Keratinocyte (primary cell): ENCODE data around the gene ERBB2. TPM values are rescaled to one million over a fixed set of nuclear protein-coding genes. Genes with fewer than 3 reads are reported as not detected.

Experiments
- DNase-seq: peaks from one replicate; pipeline ENCODE4 v3.0.0-alpha.2; 2011; ENCODE audit warnings: low read depth, missing footprints, low spot score
- FAIRE-seq: peaks from 2 replicates; lab custom pipeline; 2011; peaks lifted over from hg19 to GRCh38; lab: Jason Lieb, UNC
- H2AFZ ChIP-seq: 2 replicates; pipeline ENCODE4 v1.6.0; 2012; ENCODE audit warnings: low read length, control low read depth, inconsistent platforms; ENCODE audit not compliant: control insufficient read depth
- H3K27ac ChIP-seq: 2 replicates; pipeline ENCODE4 v1.5.1; 2011; ENCODE audit warnings: low read length; ENCODE audit not compliant: control insufficient read depth, insufficient read depth
- H3K27me3 ChIP-seq: 3 replicates; pipeline ENCODE4 v1.6.0; 2011; ENCODE audit warnings: low read length; ENCODE audit not compliant: control insufficient read depth, insufficient read depth; ENCODE audit errors: extremely low read depth
- H3K36me3 ChIP-seq, 2 experiments: 2 replicates in 1 of 2; 3 replicates in 1 of 2; pipeline ENCODE4 v1.5.1; 2011; ENCODE audit warnings: low read length in 2 of 2, mild to moderate bottlenecking in 1 of 2; ENCODE audit not compliant: control insufficient read depth in 2 of 2, insufficient read depth in 2 of 2; ENCODE audit errors: extremely low read depth in 1 of 2
- H3K4me1 ChIP-seq: 3 replicates; pipeline ENCODE4 v1.5.1; 2011; ENCODE audit warnings: low read length; ENCODE audit not compliant: control insufficient read depth, insufficient read depth; ENCODE audit errors: extremely low read depth
- H3K4me2 ChIP-seq: 3 replicates; pipeline ENCODE4 v1.6.0; 2011; ENCODE audit warnings: low read depth, low read length; ENCODE audit not compliant: control insufficient read depth, insufficient read depth; ENCODE audit errors: extremely low read depth
- H3K4me3 ChIP-seq, 3 experiments: fragments of 200-600 bp in 1 of 3; sonication (generic) in 1 of 3; 2 replicates in 2 of 3; 3 replicates in 1 of 3; pipeline ENCODE4 v1.5.1; 2011 to 2016; ENCODE audit warnings: low read length in 3 of 3, mild to moderate bottlenecking in 3 of 3, control low read depth in 2 of 3, inconsistent platforms in 1 of 3, low read depth in 1 of 3, mixed read lengths in 1 of 3, mixed run types in 1 of 3, moderate library complexity in 1 of 3; ENCODE audit not compliant: control insufficient read depth in 2 of 3, insufficient read depth in 2 of 3; ENCODE audit errors: extremely low read depth in 1 of 3
- H3K79me2 ChIP-seq: 2 replicates; pipeline ENCODE4 v1.6.0; 2012; ENCODE audit warnings: low read length; ENCODE audit not compliant: control insufficient read depth, insufficient read depth
- H3K9ac ChIP-seq: 3 replicates; pipeline ENCODE4 v1.6.0; 2011; ENCODE audit warnings: low read length; ENCODE audit not compliant: control insufficient read depth, insufficient read depth; ENCODE audit errors: extremely low read depth
- H3K9me1 ChIP-seq: 3 replicates; pipeline ENCODE4 v1.6.0; 2011; ENCODE audit warnings: low read length; ENCODE audit not compliant: control insufficient read depth, insufficient read depth; ENCODE audit errors: extremely low read depth
- H3K9me3 ChIP-seq: 2 replicates; pipeline ENCODE4 v1.5.1; 2012; ENCODE audit warnings: low read depth, low read length; ENCODE audit not compliant: control insufficient read depth
- H4K20me1 ChIP-seq: 3 replicates; pipeline ENCODE4 v1.6.0; 2011; ENCODE audit warnings: low read length; ENCODE audit not compliant: control insufficient read depth, insufficient read depth; ENCODE audit errors: extremely low read depth
- EZH2 ChIP-seq: IDR thresholded peaks from one replicate; pipeline ENCODE4 v1.6.1; 2012; ENCODE audit warnings: inconsistent platforms, mild to moderate bottlenecking, low read length, moderate library complexity
- dilution Hi-C: fragments of 300-500 bp; cut with MboI; formaldehyde crosslinking; loops from one replicate; pipeline ENCODE4 v1.7.0; 2020; ENCODE audit warnings: low sequenced_read_pairs; ENCODE audit not compliant: extremely low pct_ligation_motif_present
- polyA plus RNA-seq, 5 experiments: library from polyadenylated mRNA; depleted of rRNA in 3 of 5; stranded (reverse) in 3 of 5; stranded (forward) in 1 of 5; unstranded in 1 of 5; fragments of >200 nt; gene quantifications; 1 replicate in 1 of 5; 2 replicates in 3 of 5; 3 replicates in 1 of 5; pipeline versions ENCODE4 v1.2.1 to v1.2.3, GENCODE V29; 2011 to 2012; ENCODE audit warnings: missing spikeins in 2 of 5, low read depth in 1 of 5, low replicate concordance in 1 of 5
- TF ChIP-seq, protein P1 (sequence below), 3 experiments: IDR thresholded peaks in 1 of 3; conservative IDR thresholded peaks in 1 of 3; optimal IDR thresholded peaks in 1 of 3; 2 replicates in 2 of 3; 3 replicates in 1 of 3; pipeline versions ENCODE3 to v1.5.1; 2011; ENCODE audit warnings: low read length in 3 of 3, mild to moderate bottlenecking in 3 of 3, moderate library complexity in 2 of 3, control low read depth in 1 of 3, inconsistent platforms in 1 of 3; ENCODE audit not compliant: insufficient read depth in 2 of 3; ENCODE audit errors: extremely low read depth in 1 of 3

ERBB2 gene
- polyA plus RNA-seq, 1 donor (not counting 4 experiments of a cell fraction or from before 2014, with no cell fraction given) = 21.4 TPM

DNA sequence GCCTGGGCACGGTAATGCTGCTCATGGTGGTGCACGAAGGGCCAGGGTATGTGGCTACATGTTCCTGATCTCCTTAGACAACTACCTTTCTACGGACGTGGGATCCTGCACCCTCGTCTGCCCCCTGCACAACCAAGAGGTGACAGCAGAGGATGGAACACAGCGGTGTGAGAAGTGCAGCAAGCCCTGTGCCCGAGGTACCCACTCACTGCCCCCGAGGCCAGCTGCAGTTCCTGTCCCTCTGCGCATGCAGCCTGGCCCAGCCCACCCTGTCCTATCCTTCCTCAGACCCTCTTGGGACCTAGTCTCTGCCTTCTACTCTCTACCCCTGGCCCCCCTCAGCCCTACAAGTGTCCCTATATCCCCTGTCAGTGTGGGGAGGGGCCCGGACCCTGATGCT is 12.0 kb downstream of the ERBB2 start:
- H3K4me2 ChIP-seq = no peak overlapping the region
- dilution Hi-C loops = no loop called here
- H3K9me1 ChIP-seq = no peaks in the 10 kb centered on the region
- no peaks in the 10 kb centered on the region for H3K79me2 ChIP-seq
- H3K36me3 ChIP-seq = peaks cover 19 to 52% of the 10 kb centered on the region in 2 experiments
- H2AFZ ChIP-seq = no peak overlapping the region
- no peaks in the 10 kb centered on the region for H4K20me1 ChIP-seq
- no peak overlapping the region for H3K27ac ChIP-seq
- no peak for DNase-seq
- peaks cover 9% of the 10 kb centered on the region for H3K4me1 ChIP-seq
- no peak overlapping the region for H3K9ac ChIP-seq
- H3K4me3 ChIP-seq = no peak overlapping the region
- TF ChIP-seq, protein P1, sequence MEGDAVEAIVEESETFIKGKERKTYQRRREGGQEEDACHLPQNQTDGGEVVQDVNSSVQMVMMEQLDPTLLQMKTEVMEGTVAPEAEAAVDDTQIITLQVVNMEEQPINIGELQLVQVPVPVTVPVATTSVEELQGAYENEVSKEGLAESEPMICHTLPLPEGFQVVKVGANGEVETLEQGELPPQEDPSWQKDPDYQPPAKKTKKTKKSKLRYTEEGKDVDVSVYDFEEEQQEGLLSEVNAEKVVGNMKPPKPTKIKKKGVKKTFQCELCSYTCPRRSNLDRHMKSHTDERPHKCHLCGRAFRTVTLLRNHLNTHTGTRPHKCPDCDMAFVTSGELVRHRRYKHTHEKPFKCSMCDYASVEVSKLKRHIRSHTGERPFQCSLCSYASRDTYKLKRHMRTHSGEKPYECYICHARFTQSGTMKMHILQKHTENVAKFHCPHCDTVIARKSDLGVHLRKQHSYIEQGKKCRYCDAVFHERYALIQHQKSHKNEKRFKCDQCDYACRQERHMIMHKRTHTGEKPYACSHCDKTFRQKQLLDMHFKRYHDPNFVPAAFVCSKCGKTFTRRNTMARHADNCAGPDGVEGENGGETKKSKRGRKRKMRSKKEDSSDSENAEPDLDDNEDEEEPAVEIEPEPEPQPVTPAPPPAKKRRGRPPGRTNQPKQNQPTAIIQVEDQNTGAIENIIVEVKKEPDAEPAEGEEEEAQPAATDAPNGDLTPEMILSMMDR (optimal IDR thresholded peaks at IDR 0.05 in 1 of 3, IDR thresholded peaks at IDR 0.05 in 1 of 3, conservative IDR thresholded peaks at IDR 0.05 in 1 of 3; ENCODE audit: extremely low read depth in 1 of 3, insufficient read depth in 2 of 3, low read length in 3 of 3) = no peak
- TF ChIP-seq EZH2 = no peak
- no peak for FAIRE-seq
- no peaks in the 10 kb centered on the region for H3K27me3 ChIP-seq
- no peaks in the 10 kb centered on the region for H3K9me3 ChIP-seq

DNA sequence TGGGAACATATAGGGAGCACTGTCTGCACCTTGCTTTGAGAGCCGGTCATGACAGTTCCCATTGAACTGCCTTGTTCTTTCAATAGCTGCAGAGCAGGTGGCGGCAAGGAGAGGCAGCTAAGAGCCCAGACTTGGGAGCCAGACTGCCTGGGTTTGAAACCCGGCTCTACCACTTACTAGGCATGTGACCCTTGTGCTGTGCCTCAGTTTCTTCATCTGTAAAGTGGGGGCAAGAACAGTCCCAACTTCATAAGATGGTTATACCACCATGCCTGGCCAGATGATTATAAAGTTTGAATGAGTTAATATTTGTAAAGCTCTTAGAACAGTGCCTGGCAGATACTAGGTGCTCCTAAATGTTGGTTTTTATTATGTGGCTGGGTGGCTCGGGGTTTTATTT is 14.4 kb downstream of the ERBB2 start:
- Histone ChIP-seq H3K9me1 (no peaks in the 10 kb centered on the region), H3K4me3 (no peak overlapping the region), H3K79me2 (no peaks in the 10 kb centered on the region), H3K4me2 (no peak overlapping the region), H2AFZ (no peak overlapping the region), H3K9ac (no peak overlapping the region), H3K27me3 (no peaks in the 10 kb centered on the region), H3K9me3 (no peaks in the 10 kb centered on the region), H3K36me3 (peaks cover 29 to 36% of the 10 kb centered on the region in 2 experiments), H4K20me1 (no peaks in the 10 kb centered on the region), H3K27ac (no peak overlapping the region), H3K4me1 (peaks cover 10% of the 10 kb centered on the region)
- FAIRE-seq (no peak), DNase-seq (no peak)
- TF ChIP-seq, protein P1 (optimal IDR thresholded peaks at IDR 0.05 in 1 of 3, IDR thresholded peaks at IDR 0.05 in 1 of 3, conservative IDR thresholded peaks at IDR 0.05 in 1 of 3; ENCODE audit: extremely low read depth in 1 of 3, insufficient read depth in 2 of 3, low read length in 3 of 3) = no peak
- TF ChIP-seq EZH2 = no peak
- dilution Hi-C loops = no loop called here
